HepG2 (cell line): ENCODE data around the gene TCAP. TPM values are rescaled to one million over a fixed set of nuclear protein-coding genes. Genes with fewer than 3 reads are reported as not detected.

ENCODE experiments used
- ARNTL ChIP-seq: sonication (generic); formaldehyde crosslinking; IDR thresholded peaks from 2 replicates; pipeline ENCODE4 v1.4.0; 2020; ENCODE audit warnings: mild to moderate bottlenecking, missing genetic modification reagents
- EHMT2 ChIP-seq: fragments of 200-600 bp; sonication (generic); IDR thresholded peaks from 2 replicates; pipeline ENCODE4 v1.7.0; 2017; ENCODE audit warnings: antibody characterized with exemption, low read depth, low read length, borderline replicate concordance
- MED8 ChIP-seq: sonication (generic); formaldehyde crosslinking; IDR thresholded peaks from 2 replicates; pipeline ENCODE4 v1.8.1; 2023; ENCODE audit warnings: mild to moderate bottlenecking, missing genetic modification reagents; ENCODE audit not compliant: insufficient replicate concordance
- MXI1 ChIP-seq: IDR thresholded peaks from 3 replicates; pipeline ENCODE4 v1.6.1; 2012; ENCODE audit warnings: low read depth, low read length, inconsistent platforms, borderline replicate concordance
- TFAP4 ChIP-seq: sonication (generic); IDR thresholded peaks from 2 replicates; pipeline ENCODE4 v1.6.1; 2016; ENCODE audit warnings: low read depth, borderline replicate concordance
- ZBTB1 ChIP-seq: sonication (generic); formaldehyde crosslinking; IDR thresholded peaks from 2 replicates; pipeline ENCODE4 v1.4.0; 2020; ENCODE audit warnings: missing genetic modification reagents, borderline replicate concordance
- ZBTB4 ChIP-seq: sonication (generic); formaldehyde crosslinking; IDR thresholded peaks from 2 replicates; pipeline ENCODE4 v1.4.0; 2020; ENCODE audit warnings: missing genetic modification reagents, mild to moderate bottlenecking, borderline replicate concordance
- ZNF276 ChIP-seq: sonication (generic); formaldehyde crosslinking; IDR thresholded peaks from 2 replicates; pipeline ENCODE4 v1.4.0; 2020; ENCODE audit warnings: mild to moderate bottlenecking, low read depth, missing genetic modification reagents
- ZNF646 ChIP-seq: sonication (generic); formaldehyde crosslinking; IDR thresholded peaks from 2 replicates; pipeline ENCODE4 v1.9.0; 2021; ENCODE audit warnings: mild to moderate bottlenecking, missing genetic modification reagents
- ZNF766 ChIP-seq: sonication (generic); formaldehyde crosslinking; IDR thresholded peaks from 2 replicates; pipeline ENCODE4 v1.5.0; 2020; ENCODE audit warnings: missing genetic modification reagents, borderline replicate concordance
- polyA plus RNA-seq, 8 experiments: library from polyadenylated mRNA; depleted of rRNA in 3 of 8; stranded (reverse) in 7 of 8; unstranded in 1 of 8; fragments of >200 nt; fragmentation: Illumina TruSeq in 4 of 8; extraction: Trizol in 4 of 8; gene quantifications; 2 replicates each; pipeline versions ENCODE4 v1.2.1 to v1.2.3, GENCODE V29; 2011 to 2016; ENCODE audit warnings: low read depth in 4 of 8, missing spikeins in 1 of 8, mixed read lengths in 1 of 8; ENCODE audit not compliant: insufficient read depth in 1 of 8
- total RNA-seq, 5 experiments: library from RNA; depleted of rRNA; stranded (reverse); fragments of >200 nt; fragmentation: Illumina TruSeq; extraction: Trizol; gene quantifications; 2 replicates each; pipeline ENCODE4 v1.2.3, GENCODE V29; 2016; ENCODE audit warnings: low read depth in 1 of 5
- TF ChIP-seq, protein P1 (sequence below): sonication (generic); formaldehyde crosslinking; IDR thresholded peaks from 2 replicates; pipeline ENCODE4 v1.4.0; 2020; ENCODE audit warnings: mild to moderate bottlenecking, missing genetic modification reagents
- TF ChIP-seq, protein P2 (sequence below): sonication (generic); formaldehyde crosslinking; IDR thresholded peaks from 2 replicates; pipeline ENCODE4 v1.8.1; 2023; ENCODE audit warnings: missing genetic modification reagents, inconsistent platforms, borderline replicate concordance

Gene TCAP
- total and polyA plus RNA-seq, 2 of the 13 experiments (the other 11 are each of a cell fraction or from before 2014, with no cell fraction given): 0.24 to 0.65 TPM

DNA sequence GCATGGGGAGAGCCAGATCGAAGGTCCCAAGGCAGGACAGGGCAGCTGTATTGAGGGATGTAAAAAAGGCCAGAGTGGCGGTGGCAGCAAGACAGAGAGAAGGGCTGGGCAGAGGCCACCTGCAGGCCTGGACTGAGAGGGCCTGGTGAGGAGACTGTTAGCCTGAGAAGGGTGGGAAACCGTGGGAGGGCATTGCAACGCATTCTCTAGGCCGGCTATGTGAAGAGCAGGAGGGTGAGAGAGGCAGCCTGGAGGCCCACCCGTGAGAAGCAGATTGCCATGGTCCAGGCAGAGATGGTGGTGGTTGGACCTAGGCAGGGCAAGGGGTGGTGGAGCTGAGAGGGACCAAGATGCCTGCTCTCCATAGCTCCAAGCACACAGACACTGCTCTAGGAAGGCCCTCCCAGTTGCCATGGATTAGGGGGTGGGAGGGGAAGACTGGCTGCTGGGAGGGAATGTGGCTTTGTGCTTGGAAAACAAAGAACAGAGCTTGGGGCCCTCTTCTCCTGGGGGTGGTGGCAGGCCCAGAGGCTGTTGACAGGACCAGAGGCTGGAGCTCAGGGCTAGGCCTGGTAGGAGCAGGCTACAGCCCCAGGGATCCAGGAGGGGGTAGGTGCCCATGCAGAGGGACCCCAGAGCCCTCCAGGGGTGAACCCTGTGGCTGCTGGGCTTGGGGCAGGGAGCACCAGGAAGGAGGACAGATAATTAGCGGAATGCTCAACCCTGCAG, 12.4 kb upstream of the TCAP start (continued):
- TF ChIP-seq ZNF646 (CRISPR knock-in tag): no peak
- no peak for TF ChIP-seq MXI1
- no peak for TF ChIP-seq ZNF766 (CRISPR knock-in tag)
- TF ChIP-seq, protein P1, sequence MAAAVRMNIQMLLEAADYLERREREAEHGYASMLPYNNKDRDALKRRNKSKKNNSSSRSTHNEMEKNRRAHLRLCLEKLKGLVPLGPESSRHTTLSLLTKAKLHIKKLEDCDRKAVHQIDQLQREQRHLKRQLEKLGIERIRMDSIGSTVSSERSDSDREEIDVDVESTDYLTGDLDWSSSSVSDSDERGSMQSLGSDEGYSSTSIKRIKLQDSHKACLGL (CRISPR knock-in tag): no peak
- TF ChIP-seq, protein P2, sequence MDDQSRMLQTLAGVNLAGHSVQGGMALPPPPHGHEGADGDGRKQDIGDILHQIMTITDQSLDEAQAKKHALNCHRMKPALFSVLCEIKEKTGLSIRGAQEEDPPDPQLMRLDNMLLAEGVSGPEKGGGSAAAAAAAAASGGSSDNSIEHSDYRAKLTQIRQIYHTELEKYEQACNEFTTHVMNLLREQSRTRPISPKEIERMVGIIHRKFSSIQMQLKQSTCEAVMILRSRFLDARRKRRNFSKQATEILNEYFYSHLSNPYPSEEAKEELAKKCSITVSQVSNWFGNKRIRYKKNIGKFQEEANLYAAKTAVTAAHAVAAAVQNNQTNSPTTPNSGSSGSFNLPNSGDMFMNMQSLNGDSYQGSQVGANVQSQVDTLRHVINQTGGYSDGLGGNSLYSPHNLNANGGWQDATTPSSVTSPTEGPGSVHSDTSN (CRISPR knock-in tag): no peak
- TF ChIP-seq ZBTB1: no peak
- TF ChIP-seq ZBTB4 (CRISPR knock-in tag): no peak
- 0 out of 2 replicates have a peak, but pooled peaks have one; percentile 41 for TF ChIP-seq ARNTL (CRISPR knock-in tag)
- TF ChIP-seq MED8 (CRISPR knock-in tag): no peak
- peak; percentile 36; the same call in 1 of the 2 replicates for TF ChIP-seq TFAP4
- no peak for TF ChIP-seq EHMT2
- no peak for TF ChIP-seq ZNF276 (CRISPR knock-in tag)
